K562 (cell line): ENCODE measurements around the gene MAP4. TPM values are rescaled to one million over a fixed set of nuclear protein-coding genes. Genes with fewer than 3 reads are reported as not detected.

Source experiments
- ATAC-seq: fragments of 200-7000 bp; cut with Tn5 transposase; 3 replicates; pipeline ENCODE4 v1.9.1; 2020; ENCODE audit warnings: moderate library complexity
- BruUV-seq: library from RNA; stranded (reverse); fragments of 400-500 nt; replicated peaks from 2 replicates; lab custom pipeline; 2021; lab: Mats Ljungman, UMichigan
- CTCF ChIA-PET: fragments of 300-600 bp; formaldehyde crosslinking; extraction: SDS; loops from one replicate; lab custom pipeline; 2021; ENCODE audit warnings: low intra/inter-chr PET ratio; lab: Yijun Ruan, JAX
- POLR2A ChIA-PET: fragments of 300-600, 350-650 bp; sonication (Branson Sonifier 250); formaldehyde crosslinking; extraction: SDS; loops from one replicate; lab custom pipeline; 2021; ENCODE audit warnings: antibody characterized with exemption, inconsistent platforms; lab: Yijun Ruan, JAX
- DNase-seq, 4 experiments: peaks; one replicate each; pipeline versions ENCODE4 v3.0.0 to v3.0.0-alpha.2; 2011 to 2018; ENCODE audit warnings: low spot score in 3 of 4, mixed read lengths in 3 of 4; ENCODE audit errors: extremely low read depth in 1 of 4
- FAIRE-seq: peaks from 2 replicates; lab custom pipeline; 2011; peaks lifted over from hg19 to GRCh38; lab: Jason Lieb, UNC
- H2AFZ ChIP-seq: 2 replicates; pipeline ENCODE4 v1.6.0; 2011; ENCODE audit warnings: low read depth, low read length, control low read depth, inconsistent platforms
- H3K27ac ChIP-seq: fragments of 200-600 bp; 3 replicates; pipeline ENCODE4 v1.8.0; 2011; ENCODE audit warnings: low read depth, mild to moderate bottlenecking, control low read depth, inconsistent platforms, low read length, moderate library complexity, mixed read lengths; ENCODE audit errors: extremely low read depth
- H3K27me3 ChIP-seq, 2 experiments: fragments of 300-600 bp in 1 of 2; 2 replicates in 1 of 2; 3 replicates in 1 of 2; pipeline versions ENCODE4 v1.6.0 to v1.8.0; 2011; ENCODE audit warnings: inconsistent platforms in 2 of 2, low read length in 2 of 2, mild to moderate bottlenecking in 1 of 2, mixed read lengths in 1 of 2, moderate library complexity in 1 of 2; ENCODE audit not compliant: control insufficient read depth in 2 of 2, insufficient read depth in 2 of 2
- H3K36me3 ChIP-seq: fragments of 300-600 bp; 3 replicates; pipeline ENCODE4 v1.8.0; 2011; ENCODE audit warnings: mild to moderate bottlenecking, low read length, inconsistent platforms; ENCODE audit not compliant: control insufficient read depth, insufficient read depth
- H3K4me1 ChIP-seq, 2 experiments: fragments of 200-600 bp in 1 of 2; replicated peaks in 1 of 2; 2 replicates in 1 of 2; 3 replicates in 1 of 2; pipeline versions ENCODE4 v1.5.1 to v1.8.0; 2011; ENCODE audit warnings: inconsistent platforms in 2 of 2, low read length in 2 of 2, mild to moderate bottlenecking in 1 of 2, mixed read lengths in 1 of 2, moderate library complexity in 1 of 2; ENCODE audit not compliant: control insufficient read depth in 2 of 2, insufficient read depth in 2 of 2
- H3K4me2 ChIP-seq: 2 replicates; pipeline ENCODE4 v1.6.1; 2011; ENCODE audit warnings: low read length, control low read depth, inconsistent platforms, mixed read lengths; ENCODE audit not compliant: insufficient read depth
- H3K4me3 ChIP-seq: fragments of 200-600 bp; sonication (generic), shearing (Covaris generic); 2 replicates; pipeline ENCODE4 v1.5.1; 2016; ENCODE audit warnings: control low read depth, inconsistent platforms
- H3K79me2 ChIP-seq: fragments of 200-600 bp; 3 replicates; pipeline ENCODE4 v1.8.0; 2011; ENCODE audit warnings: low read length, inconsistent platforms; ENCODE audit not compliant: control insufficient read depth, insufficient read depth
- H3K9ac ChIP-seq, 2 experiments: 2 replicates each; pipeline versions ENCODE4 v1.6.0 to v1.6.1; 2011; ENCODE audit warnings: low read depth in 2 of 2, low read length in 2 of 2, control low read depth in 1 of 2, inconsistent platforms in 1 of 2, mild to moderate bottlenecking in 1 of 2, mixed read lengths in 1 of 2; ENCODE audit not compliant: insufficient read depth in 1 of 2
- H3K9me1 ChIP-seq: one replicate; pipeline ENCODE4 v1.6.0; 2011; ENCODE audit warnings: inconsistent platforms, mild to moderate bottlenecking, low read length, moderate library complexity; ENCODE audit not compliant: control insufficient read depth, insufficient read depth
- H3K9me3 ChIP-seq: replicated peaks from 2 replicates; pipeline ENCODE4 v1.5.1; 2011; ENCODE audit warnings: low read depth, low read length, inconsistent platforms; ENCODE audit not compliant: control insufficient read depth, insufficient read depth
- H4K20me1 ChIP-seq: replicated peaks from 2 replicates; pipeline ENCODE4 v1.6.1; 2011; ENCODE audit warnings: low read length, inconsistent platforms, mixed read lengths; ENCODE audit not compliant: control insufficient read depth, insufficient read depth
- ATF7 ChIP-seq: fragments of 450-650 bp; IDR thresholded peaks from 2 replicates; pipeline ENCODE4 v1.7.1; 2014; ENCODE audit warnings: mild to moderate bottlenecking, moderate library complexity
- DNMT1 ChIP-seq: fragments of 450-650 bp; IDR thresholded peaks from 2 replicates; pipeline ENCODE4 v1.6.1; 2016; ENCODE audit warnings: antibody characterized with exemption, mild to moderate bottlenecking
- ELF4 ChIP-seq: fragments of 450-650 bp; formaldehyde crosslinking; IDR thresholded peaks from 2 replicates; pipeline ENCODE4 v1.4.0; 2022; ENCODE audit warnings: missing genetic modification characterization
- GATAD2B ChIP-seq: fragments of 450-650 bp; IDR thresholded peaks from 2 replicates; pipeline ENCODE4 v1.6.1; 2017; ENCODE audit warnings: mild to moderate bottlenecking, borderline replicate concordance
- MEIS2 ChIP-seq: fragments of 450-650 bp; IDR thresholded peaks from 2 replicates; pipeline ENCODE4 v1.6.1; 2014; ENCODE audit warnings: mild to moderate bottlenecking; ENCODE audit not compliant: partially characterized antibody
- SAP30 ChIP-seq: fragments of 200-600 bp; sonication (generic); IDR thresholded peaks from 2 replicates; pipeline ENCODE4 v1.6.1; 2012; ENCODE audit warnings: borderline replicate concordance, low read depth, mild to moderate bottlenecking, moderate library complexity, low read length, control low read depth, inconsistent platforms; ENCODE audit not compliant: insufficient read depth, poor library complexity, severe bottlenecking
- XRCC3 ChIP-seq: fragments of 450-650 bp; IDR thresholded peaks from 2 replicates; pipeline ENCODE4 v1.6.1; 2017; ENCODE audit warnings: mild to moderate bottlenecking, moderate library complexity
- ZNF354B ChIP-seq: fragments of 250-450 bp; sonication (Bioruptor Pico); IDR thresholded peaks from 2 replicates; pipeline ENCODE4 v1.4.0; 2020
- WGBS: fragments of 100-300 bp; shearing (Covaris generic); methylation state at CpG from one replicate; pipeline ENCODE4 v1.1.6; 2016; ENCODE audit warnings: low coverage, mixed read lengths; ENCODE audit not compliant: insufficient coverage; ENCODE audit errors: missing lambda C conversion rate; 5-methylcytosine and 5-hydroxymethylcytosine counted together
- in situ Hi-C: fragments of 300-500 bp; cut with MboI; formaldehyde crosslinking; loops from 4 replicates; pipeline ENCODE4 v1.15.0; 2018; ENCODE audit warnings: inconsistent platforms, mixed read lengths
- intact Hi-C: fragments of 100-400 bp; cut with micrococcal nuclease; formaldehyde crosslinking; loops from 2 replicates; pipeline ENCODE4 v1.14.2; 2022
- polyA plus RNA-seq, 8 experiments: library from polyadenylated mRNA; depleted of rRNA in 4 of 8; stranded (reverse) in 5 of 8; unstranded in 3 of 8; fragments of >200 nt; fragmentation: Nextera tagmentation in 2 of 8; fragmentation: Illumina TruSeq in 1 of 8; extraction: Ambion mirVana in 2 of 8; extraction: Trizol in 1 of 8; gene quantifications; 2 replicates each; pipeline versions ENCODE4 v1.2.1 to v1.2.3, GENCODE V29; 2011 to 2014; ENCODE audit warnings: inconsistent platforms in 1 of 8, missing spikeins in 1 of 8
- total RNA-seq, 7 experiments: library from RNA; depleted of rRNA in 6 of 7; stranded (reverse); fragments of >200 nt in 6 of 7; fragmentation: Illumina TruSeq in 2 of 7; extraction: Trizol in 2 of 7; gene quantifications; 2 replicates each; pipeline versions ENCODE4 v1.2.1 to v1.2.3, GENCODE V29; 2011 to 2021; ENCODE audit warnings: low replicate concordance in 1 of 7
- TF ChIP-seq, protein P1 (sequence below): sonication (generic); formaldehyde crosslinking; IDR thresholded peaks from 2 replicates; pipeline ENCODE4 v1.8.0; 2022; ENCODE audit warnings: mild to moderate bottlenecking, missing genetic modification reagents

The MAP4 gene
- total and polyA plus RNA-seq, 9 of the 15 experiments (the other 6 are each of a cell fraction or from before 2014, with no cell fraction given), result 13.3 to 141 (median 36.8) TPM

DNA sequence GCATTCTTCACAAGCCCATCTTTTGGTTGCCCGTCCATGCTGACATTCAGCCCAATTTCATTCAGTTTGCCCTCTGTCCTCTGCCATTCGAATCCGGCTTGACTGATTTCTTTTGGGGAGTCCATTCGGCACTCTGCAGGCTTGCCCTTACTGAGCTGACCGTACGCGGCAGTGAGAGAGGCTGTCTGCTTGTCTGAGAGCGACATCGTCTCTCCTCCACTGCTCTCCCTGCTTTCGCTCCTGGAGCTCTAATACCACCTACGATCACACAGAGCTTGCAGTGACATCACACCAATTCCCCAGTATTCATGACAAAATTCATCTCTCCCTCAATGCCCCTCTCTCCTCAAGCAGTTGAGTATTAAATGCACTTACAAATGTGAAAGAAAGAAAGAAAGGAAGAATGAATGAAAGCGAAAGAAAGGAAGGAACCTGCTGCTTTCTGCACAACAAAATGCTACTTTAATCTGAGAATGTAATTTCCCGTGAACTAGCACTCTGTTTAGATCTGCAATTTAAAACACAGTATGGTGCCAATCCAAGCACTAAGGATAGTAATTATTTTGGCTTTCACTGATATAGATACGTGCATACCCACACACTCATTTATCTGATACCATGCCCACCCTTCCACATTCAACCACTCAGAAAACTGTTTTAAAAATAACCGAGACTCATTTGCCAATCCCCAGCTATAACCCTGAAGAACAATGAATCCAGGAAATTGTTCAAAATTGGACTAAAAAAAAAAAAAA lies 123.8 kb downstream of the MAP4 start:
- WGBS, result 92% methylated on average over 15 of the region's 15 CpGs
- intact Hi-C loops, result no loop called here
- POLR2A ChIA-PET, result interaction anchor here (0.7 to 2.9 kb wide), 4 partner anchors 9 to 1008 kb away, joined by 3 to 14 read pairs (median 5); no protein-coding TSS in a partner anchor

DNA sequence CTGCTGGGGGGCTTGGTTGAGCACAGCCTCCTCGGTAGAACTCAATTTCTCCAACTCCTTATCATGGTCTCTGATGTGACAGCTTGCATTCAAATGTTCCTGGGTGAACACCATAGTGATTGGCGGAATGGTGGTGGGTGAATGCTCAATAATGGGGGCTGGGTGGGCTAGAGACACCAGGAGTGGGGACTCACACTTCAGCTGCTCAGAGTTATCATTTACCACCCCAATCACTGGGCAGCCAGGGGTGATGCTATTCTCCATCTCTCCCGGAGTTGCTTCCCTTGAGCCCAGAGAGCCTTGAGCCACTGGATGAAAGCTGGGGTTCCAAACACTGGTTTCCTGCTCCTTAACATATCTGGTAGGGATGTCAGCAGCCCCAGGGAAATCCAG lies 124.6 kb downstream of the MAP4 start:
- Histone ChIP-seq H3K9ac (no peak overlapping the region), H3K27me3 (no peaks in the 10 kb centered on the region), H3K27ac (no peak overlapping the region), H3K9me1 (no peaks in the 10 kb centered on the region), H3K79me2 (no peaks in the 10 kb centered on the region), H3K4me1 (no peaks in the 10 kb centered on the region; a peak in 1 of 5 replicates), H4K20me1 (no peaks in the 10 kb centered on the region; the same call in 1 of the 2 replicates), H3K36me3 (peaks cover 45% of the 10 kb centered on the region; the same call in 2 of the 3 replicates), H3K9me3 (no peaks in the 10 kb centered on the region), H3K4me3 (no peak overlapping the region), H2AFZ (no peak overlapping the region), H3K4me2 (no peak overlapping the region)
- ChIA-PET POLR2A (interaction anchor here (1.3 to 2.9 kb wide), 3 partner anchors 10 to 16 kb away, joined by 5 to 14 read pairs (median 6); no protein-coding TSS in a partner anchor), CTCF (no interaction called here)
- 76% methylated on average over 3 of the region's 3 CpGs for WGBS
- DNase-seq (no peak), ATAC-seq (no peak), FAIRE-seq (no peak)
- in situ Hi-C loops (no loop called here), intact Hi-C loops (no loop called here)
- no TSS peak for BruUV-seq
- TF ChIP-seq GATAD2B (no peak), DNMT1 (no peak), XRCC3 (no peak), ATF7 (no peak), ZNF354B (CRISPR knock-in tag) (no peak), SAP30 (no peak)

More for the DNA sequence above, 123.8 kb downstream of the MAP4 start:
- DNase-seq (no peak), FAIRE-seq (no peak), ATAC-seq (no peak)
- CTCF ChIA-PET, result no interaction called here
- no peaks in the 10 kb centered on the region; the same call in 1 of the 2 replicates for H4K20me1 ChIP-seq
- in situ Hi-C loops, result no loop called here
- no peaks in the 10 kb centered on the region for H3K9me3 ChIP-seq
- no TSS peak for BruUV-seq
- H3K36me3 ChIP-seq, result peaks cover 45% of the 10 kb centered on the region; the same call in 2 of the 3 replicates
- no peak overlapping the region for H3K9ac ChIP-seq
- H3K27ac ChIP-seq, result no peak overlapping the region
- H3K4me3 ChIP-seq, result no peak overlapping the region
- H3K4me2 ChIP-seq, result no peak overlapping the region
- no peaks in the 10 kb centered on the region for H3K79me2 ChIP-seq
- no peaks in the 10 kb centered on the region for H3K4me1 ChIP-seq
- H2AFZ ChIP-seq, result no peak overlapping the region
- TF ChIP-seq MEIS2 (no peak), ELF4 (CRISPR knock-in tag) (no peak)
- TF ChIP-seq, protein P1, sequence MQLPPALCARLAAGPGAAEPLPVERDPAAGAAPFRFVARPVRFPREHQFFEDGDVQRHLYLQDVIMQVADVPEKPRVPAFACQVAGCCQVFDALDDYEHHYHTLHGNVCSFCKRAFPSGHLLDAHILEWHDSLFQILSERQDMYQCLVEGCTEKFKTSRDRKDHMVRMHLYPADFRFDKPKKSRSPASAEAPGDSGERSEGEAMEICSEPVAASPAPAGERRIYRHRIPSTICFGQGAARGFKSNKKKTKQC (CRISPR knock-in tag), result no peak
- H3K27me3 ChIP-seq, result no peaks in the 10 kb centered on the region
- no peaks in the 10 kb centered on the region for H3K9me1 ChIP-seq
